ENCODE data around the gene ONECUT1. TPM values are rescaled to one million over a fixed set of nuclear protein-coding genes. Genes with fewer than 3 reads are reported as not detected.

The ONECUT1 gene
- total and polyA plus RNA-seq, 10 of the 15 experiments (the other 5 are each of a cell fraction or from before 2014, with no cell fraction given) = 0.28 TPM; not detected in 9

DNA sequence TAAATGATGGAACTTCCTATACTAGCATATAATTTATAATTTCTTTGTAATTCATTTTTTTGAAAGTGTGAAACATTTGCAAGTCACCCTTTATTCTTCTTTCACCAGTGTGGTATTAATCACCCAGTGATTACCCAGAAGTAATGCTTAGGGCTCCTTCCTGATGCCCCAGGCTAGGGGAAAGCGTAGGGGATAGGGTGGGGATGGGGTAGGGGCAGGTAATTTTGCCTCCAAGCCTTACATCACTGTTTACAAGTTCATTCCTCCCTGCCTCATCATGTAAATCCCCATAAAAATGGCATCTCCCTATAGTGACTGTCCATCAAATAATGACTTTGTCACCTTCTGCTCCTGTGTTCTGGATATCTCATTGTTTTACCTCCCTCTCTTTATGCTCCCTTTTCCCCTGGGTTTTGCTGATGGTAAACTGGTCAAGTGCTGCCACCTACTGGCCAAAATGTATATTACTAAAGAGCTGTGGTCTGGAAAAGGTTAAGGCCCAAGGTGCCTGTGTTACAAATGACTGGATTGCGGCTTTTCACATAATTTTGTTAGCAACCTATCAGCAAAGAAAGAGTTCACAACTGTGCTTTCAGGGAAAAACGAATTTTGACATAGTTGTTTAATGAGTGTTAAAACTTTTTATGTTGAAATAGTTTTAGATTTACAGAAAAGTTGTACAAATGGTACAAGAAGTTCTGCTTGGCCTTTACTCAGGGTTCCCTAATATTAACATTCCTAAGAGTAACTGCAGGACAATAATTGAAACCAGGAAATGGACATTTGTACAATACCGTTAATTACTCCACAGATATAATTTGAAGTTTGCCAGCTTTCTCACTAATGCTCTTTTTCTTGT is 54.7 kb downstream of the ONECUT1 start (continued):
- TF ChIP-seq EED (IDR thresholded peaks at IDR 0.05; ENCODE audit: low read depth) (no peak), RUNX3 (IDR thresholded peaks at IDR 0.05; ENCODE audit: low read length) (peak; percentile 79), MEF2B (IDR thresholded peaks at IDR 0.05; ENCODE audit: partially characterized antibody, poor library complexity, severe bottlenecking) (peak; percentile 95), FOS (IDR thresholded peaks at IDR 0.05; ENCODE audit: borderline replicate concordance, extremely low read depth, insufficient read length) (no peak), ESRRA (IDR thresholded peaks at IDR 0.05; ENCODE audit: low read length) (no peak), POU2F2 (IDR thresholded peaks at IDR 0.05; ENCODE audit: borderline replicate concordance, low read depth, low read length) (0 out of 3 replicates have a peak, but pooled peaks have one; percentile 41), KLF5 (IDR thresholded peaks at IDR 0.05; ENCODE audit: partially characterized antibody) (no peak), ELK1 (IDR thresholded peaks at IDR 0.05; ENCODE audit: low read depth, low read length) (no peak), STAT1 (conservative IDR thresholded peaks at IDR 0.05) (no peak), TARDBP (IDR thresholded peaks at IDR 0.05; ENCODE audit: borderline replicate concordance) (no peak), JUNB (IDR thresholded peaks at IDR 0.05) (peak; percentile 17; the same call in 1 of the 2 replicates), WRNIP1 (IDR thresholded peaks at IDR 0.05; ENCODE audit: borderline replicate concordance, low read depth, low read length) (no peak), RFX5 (IDR thresholded peaks at IDR 0.05; ENCODE audit: low read depth, low read length) (no peak), PAX8 (IDR thresholded peaks at IDR 0.05) (no peak), IKZF1 (conservative IDR thresholded peaks at IDR 0.05) (0 out of 2 replicates have a peak, but pooled peaks have one; percentile 25), CBFB (IDR thresholded peaks at IDR 0.05; ENCODE audit: low read depth) (peak; percentile 50; the same call in 1 of the 2 replicates), ZSCAN29 (IDR thresholded peaks at IDR 0.05) (no peak), NR2C2 (IDR thresholded peaks at IDR 0.05; ENCODE audit: borderline replicate concordance, control insufficient read depth, insufficient read length, low read depth) (no peak)
- TF ChIP-seq, protein P1, sequence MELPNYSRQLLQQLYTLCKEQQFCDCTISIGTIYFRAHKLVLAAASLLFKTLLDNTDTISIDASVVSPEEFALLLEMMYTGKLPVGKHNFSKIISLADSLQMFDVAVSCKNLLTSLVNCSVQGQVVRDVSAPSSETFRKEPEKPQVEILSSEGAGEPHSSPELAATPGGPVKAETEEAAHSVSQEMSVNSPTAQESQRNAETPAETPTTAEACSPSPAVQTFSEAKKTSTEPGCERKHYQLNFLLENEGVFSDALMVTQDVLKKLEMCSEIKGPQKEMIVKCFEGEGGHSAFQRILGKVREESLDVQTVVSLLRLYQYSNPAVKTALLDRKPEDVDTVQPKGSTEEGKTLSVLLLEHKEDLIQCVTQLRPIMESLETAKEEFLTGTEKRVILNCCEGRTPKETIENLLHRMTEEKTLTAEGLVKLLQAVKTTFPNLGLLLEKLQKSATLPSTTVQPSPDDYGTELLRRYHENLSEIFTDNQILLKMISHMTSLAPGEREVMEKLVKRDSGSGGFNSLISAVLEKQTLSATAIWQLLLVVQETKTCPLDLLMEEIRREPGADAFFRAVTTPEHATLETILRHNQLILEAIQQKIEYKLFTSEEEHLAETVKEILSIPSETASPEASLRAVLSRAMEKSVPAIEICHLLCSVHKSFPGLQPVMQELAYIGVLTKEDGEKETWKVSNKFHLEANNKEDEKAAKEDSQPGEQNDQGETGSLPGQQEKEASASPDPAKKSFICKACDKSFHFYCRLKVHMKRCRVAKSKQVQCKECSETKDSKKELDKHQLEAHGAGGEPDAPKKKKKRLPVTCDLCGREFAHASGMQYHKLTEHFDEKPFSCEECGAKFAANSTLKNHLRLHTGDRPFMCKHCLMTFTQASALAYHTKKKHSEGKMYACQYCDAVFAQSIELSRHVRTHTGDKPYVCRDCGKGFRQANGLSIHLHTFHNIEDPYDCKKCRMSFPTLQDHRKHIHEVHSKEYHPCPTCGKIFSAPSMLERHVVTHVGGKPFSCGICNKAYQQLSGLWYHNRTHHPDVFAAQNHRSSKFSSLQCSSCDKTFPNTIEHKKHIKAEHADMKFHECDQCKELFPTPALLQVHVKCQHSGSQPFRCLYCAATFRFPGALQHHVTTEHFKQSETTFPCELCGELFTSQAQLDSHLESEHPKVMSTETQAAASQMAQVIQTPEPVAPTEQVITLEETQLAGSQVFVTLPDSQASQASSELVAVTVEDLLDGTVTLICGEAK (IDR thresholded peaks at IDR 0.05; ENCODE audit: borderline replicate concordance) = no peak
- TF ChIP-seq, protein P2, sequence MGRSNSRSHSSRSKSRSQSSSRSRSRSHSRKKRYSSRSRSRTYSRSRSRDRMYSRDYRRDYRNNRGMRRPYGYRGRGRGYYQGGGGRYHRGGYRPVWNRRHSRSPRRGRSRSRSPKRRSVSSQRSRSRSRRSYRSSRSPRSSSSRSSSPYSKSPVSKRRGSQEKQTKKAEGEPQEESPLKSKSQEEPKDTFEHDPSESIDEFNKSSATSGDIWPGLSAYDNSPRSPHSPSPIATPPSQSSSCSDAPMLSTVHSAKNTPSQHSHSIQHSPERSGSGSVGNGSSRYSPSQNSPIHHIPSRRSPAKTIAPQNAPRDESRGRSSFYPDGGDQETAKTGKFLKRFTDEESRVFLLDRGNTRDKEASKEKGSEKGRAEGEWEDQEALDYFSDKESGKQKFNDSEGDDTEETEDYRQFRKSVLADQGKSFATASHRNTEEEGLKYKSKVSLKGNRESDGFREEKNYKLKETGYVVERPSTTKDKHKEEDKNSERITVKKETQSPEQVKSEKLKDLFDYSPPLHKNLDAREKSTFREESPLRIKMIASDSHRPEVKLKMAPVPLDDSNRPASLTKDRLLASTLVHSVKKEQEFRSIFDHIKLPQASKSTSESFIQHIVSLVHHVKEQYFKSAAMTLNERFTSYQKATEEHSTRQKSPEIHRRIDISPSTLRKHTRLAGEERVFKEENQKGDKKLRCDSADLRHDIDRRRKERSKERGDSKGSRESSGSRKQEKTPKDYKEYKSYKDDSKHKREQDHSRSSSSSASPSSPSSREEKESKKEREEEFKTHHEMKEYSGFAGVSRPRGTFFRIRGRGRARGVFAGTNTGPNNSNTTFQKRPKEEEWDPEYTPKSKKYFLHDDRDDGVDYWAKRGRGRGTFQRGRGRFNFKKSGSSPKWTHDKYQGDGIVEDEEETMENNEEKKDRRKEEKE (IDR thresholded peaks at IDR 0.05) = no peak
- TF ChIP-seq, protein P3, sequence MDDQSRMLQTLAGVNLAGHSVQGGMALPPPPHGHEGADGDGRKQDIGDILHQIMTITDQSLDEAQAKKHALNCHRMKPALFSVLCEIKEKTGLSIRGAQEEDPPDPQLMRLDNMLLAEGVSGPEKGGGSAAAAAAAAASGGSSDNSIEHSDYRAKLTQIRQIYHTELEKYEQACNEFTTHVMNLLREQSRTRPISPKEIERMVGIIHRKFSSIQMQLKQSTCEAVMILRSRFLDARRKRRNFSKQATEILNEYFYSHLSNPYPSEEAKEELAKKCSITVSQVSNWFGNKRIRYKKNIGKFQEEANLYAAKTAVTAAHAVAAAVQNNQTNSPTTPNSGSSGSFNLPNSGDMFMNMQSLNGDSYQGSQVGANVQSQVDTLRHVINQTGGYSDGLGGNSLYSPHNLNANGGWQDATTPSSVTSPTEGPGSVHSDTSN (IDR thresholded peaks at IDR 0.05; ENCODE audit: insufficient replicate concordance, low read depth, low read length) = no peak
